Tibial artery (tissue), 4 donors: ENCODE results near the gene TEX51.

Source experiments
- DNase-seq, 2 donors: peaks; one replicate each; pipeline ENCODE4 v3.0.0-alpha.2; 2019
- H3K27ac ChIP-seq, 2 donors: fragments of 200-600 bp; sonication (generic) in 1 of 2; 1 replicate in 1 of 2; 2 replicates in 1 of 2; pipeline ENCODE4 v1.5.1; 2018 to 2019; ENCODE audit warnings: mild to moderate bottlenecking in 1 of 2
- H3K27me3 ChIP-seq, 2 donors: fragments of 200-600 bp; sonication (generic) in 1 of 2; one replicate each; pipeline versions ENCODE4 v1.5.1 to v1.6.0; 2016 to 2019
- H3K36me3 ChIP-seq, 3 donors: fragments of 200-600 bp; sonication (generic) in 2 of 3; one replicate each; pipeline ENCODE4 v1.5.1; 2016 to 2019; ENCODE audit warnings: mild to moderate bottlenecking in 2 of 3
- H3K4me1 ChIP-seq, 4 donors: fragments of 200-600 bp; sonication (generic) in 2 of 4; 1 replicate in 3 of 4; 2 replicates in 1 of 4; pipeline ENCODE4 v1.5.1; 2016 to 2019
- H3K4me3 ChIP-seq, 2 donors: fragments of 200-600 bp; sonication (generic) in 1 of 2; 1 replicate in 1 of 2; 2 replicates in 1 of 2; pipeline ENCODE4 v1.5.1; 2018 to 2019; ENCODE audit warnings: mild to moderate bottlenecking in 2 of 2
- H3K9me3 ChIP-seq, 3 donors: fragments of 200-600 bp; sonication (generic) in 1 of 3; one replicate each; pipeline ENCODE4 v1.5.1; 2016 to 2019
- CTCF ChIP-seq, 2 experiments: fragments of 200-600 bp in 1 of 2; fragments of 450-650 bp in 1 of 2; IDR thresholded peaks; one replicate each; pipeline ENCODE4 v1.5.1; 2017 to 2019; ENCODE audit warnings: antibody characterized with exemption in 2 of 2, mild to moderate bottlenecking in 1 of 2, moderate library complexity in 1 of 2
- intact Hi-C: fragments of 100-400 bp; cut with DNase I; formaldehyde crosslinking; loops from one replicate; pipeline ENCODE4 v1.15.0; 2023; ENCODE audit warnings: low total_unique reads

Gene TEX51

DNA sequence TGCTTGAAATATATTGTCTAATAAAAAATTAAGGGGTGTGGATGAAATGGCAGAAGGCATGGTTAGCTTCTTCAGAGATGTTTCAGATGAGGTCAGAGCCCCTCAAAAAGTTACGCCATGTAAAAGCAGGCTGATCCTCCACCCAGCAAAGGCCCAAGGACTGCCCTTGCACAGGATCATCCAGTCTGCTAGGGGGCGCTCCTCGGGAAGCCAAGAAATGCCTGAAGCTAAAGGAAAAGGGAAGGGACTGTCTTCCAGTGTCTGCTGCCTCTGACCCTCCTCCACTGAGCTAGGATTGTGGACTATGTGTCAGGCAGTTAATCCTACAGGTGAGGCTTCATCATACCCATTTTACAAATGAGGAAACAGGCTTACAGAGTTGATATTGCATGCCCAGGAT lies 33.8 kb upstream of the TEX51 start:
- TF ChIP-seq CTCF (IDR thresholded peaks at IDR 0.05), result no peak
- intact Hi-C loops, result no loop called here
- no peak for DNase-seq

DNA sequence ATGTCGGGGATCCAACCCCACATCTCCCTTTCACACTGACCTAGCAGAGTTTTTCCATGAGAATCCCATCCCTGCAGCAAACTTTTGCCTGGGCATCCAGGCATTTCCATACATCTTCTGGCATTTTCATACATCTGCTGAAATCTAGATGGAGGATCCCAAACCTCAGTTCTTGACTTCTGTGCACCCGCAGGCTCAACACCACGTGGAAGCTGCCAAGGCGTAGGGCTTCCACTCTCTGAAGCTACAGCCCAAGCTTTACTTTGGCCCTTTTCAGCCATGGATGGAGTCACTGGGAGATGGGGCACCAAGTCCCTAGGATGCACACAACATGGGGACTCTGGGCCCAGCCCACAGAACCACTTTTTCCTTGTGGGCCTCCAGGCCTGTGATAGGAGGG lies 32.2 kb upstream of the TEX51 start:
- Histone ChIP-seq H3K9me3 (no peaks in the 10 kb centered on the region), H3K27me3 (peaks cover 0 to 2% of the 10 kb centered on the region in 2 donors), H3K27ac (no peak overlapping the region), H3K4me1 (no peaks in the 10 kb centered on the region), H3K36me3 (no peaks in the 10 kb centered on the region), H3K4me3 (no peak overlapping the region)
- DNase-seq, result no peak
- TF ChIP-seq CTCF (IDR thresholded peaks at IDR 0.05), result no peak
- intact Hi-C loops, result no loop called here

More for the DNA sequence above, 33.8 kb upstream of the TEX51 start:
- no peaks in the 10 kb centered on the region for H3K36me3 ChIP-seq
- H3K4me3 ChIP-seq, result no peak overlapping the region
- no peaks in the 10 kb centered on the region for H3K9me3 ChIP-seq
- H3K4me1 ChIP-seq, result no peaks in the 10 kb centered on the region
- H3K27ac ChIP-seq, result no peak overlapping the region
- peaks cover 0 to 2% of the 10 kb centered on the region in 2 donors for H3K27me3 ChIP-seq

- H3K27me3 ChIP-seq, result no peaks in the 10 kb centered on the region
- no peaks in the 10 kb centered on the region for H3K4me1 ChIP-seq
- DNase-seq, result peak in 1 of 2 donors; percentile 19
- no peaks in the 10 kb centered on the region for H3K36me3 ChIP-seq
- no peak overlapping the region for H3K4me3 ChIP-seq
- no peak overlapping the region for H3K27ac ChIP-seq
- peaks cover 0 to 13% (median 0%) of the 10 kb centered on the region in 3 donors for H3K9me3 ChIP-seq
- intact Hi-C loops, result no loop called here
- TF ChIP-seq CTCF (IDR thresholded peaks at IDR 0.05), result no peak
These were observed 23.7 kb upstream of the TEX51 start for GRCh38 chr2:126874961-126875360.

DNA sequence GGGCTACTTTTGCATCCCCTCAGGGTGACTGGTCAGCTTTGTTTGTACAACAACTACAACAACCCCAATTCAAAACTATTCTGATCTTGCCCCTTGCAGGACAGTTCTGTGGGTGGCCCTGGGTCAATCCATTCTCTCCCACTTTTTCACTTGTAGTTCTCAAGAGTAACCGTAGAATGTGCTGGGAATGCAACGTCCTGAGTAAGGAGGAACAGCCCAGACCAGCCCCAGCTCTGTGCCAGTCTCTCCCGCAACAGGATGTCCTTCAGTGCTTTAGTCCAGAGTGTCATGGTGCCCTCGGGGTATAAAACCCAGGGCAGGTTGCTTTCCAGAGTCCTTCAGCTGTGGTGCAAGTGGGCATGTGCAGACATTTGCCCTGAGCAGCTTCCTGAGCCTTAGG lies 22.1 kb upstream of the TEX51 start:
- no peaks in the 10 kb centered on the region for H3K27me3 ChIP-seq
- no peak overlapping the region for H3K4me3 ChIP-seq
- H3K27ac ChIP-seq, result no peak overlapping the region
- peak in 1 of 2 donors; percentile 34 for DNase-seq
- H3K4me1 ChIP-seq, result no peaks in the 10 kb centered on the region
- no peak for TF ChIP-seq CTCF (IDR thresholded peaks at IDR 0.05)
- H3K9me3 ChIP-seq, result peaks cover 0 to 13% (median 0%) of the 10 kb centered on the region in 3 donors
- H3K36me3 ChIP-seq, result no peaks in the 10 kb centered on the region
- intact Hi-C loops, result no loop called here

DNA sequence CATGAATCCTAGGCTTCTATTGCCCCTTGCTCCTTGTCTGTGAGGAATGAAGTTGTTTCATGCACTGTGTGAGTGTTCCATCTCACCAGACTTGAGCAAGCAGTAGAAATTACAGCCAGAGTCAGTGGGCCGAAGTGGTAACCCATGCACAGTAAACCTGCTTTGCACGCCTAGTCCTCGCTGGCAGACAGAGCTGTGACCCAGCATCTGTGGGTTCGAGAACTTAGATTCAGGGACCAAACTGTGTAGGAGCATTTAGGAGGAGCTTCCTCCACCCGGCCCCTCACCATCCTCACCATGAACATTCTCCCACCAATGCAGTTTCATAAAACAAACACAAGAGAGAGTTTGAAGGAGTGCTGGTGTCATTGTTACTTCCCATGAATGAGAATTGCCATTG lies 21.6 kb upstream of the TEX51 start:
- peak in 1 of 2 donors; percentile 46 for DNase-seq

More for the DNA sequence above, 21.6 kb upstream of the TEX51 start:
- Histone ChIP-seq H3K27ac (no peak overlapping the region), H3K36me3 (no peaks in the 10 kb centered on the region), H3K9me3 (peaks cover 0 to 13% (median 0%) of the 10 kb centered on the region in 3 donors), H3K27me3 (no peaks in the 10 kb centered on the region), H3K4me3 (no peak overlapping the region), H3K4me1 (no peaks in the 10 kb centered on the region)
- intact Hi-C loops, result no loop called here
- no peak for TF ChIP-seq CTCF (IDR thresholded peaks at IDR 0.05)
